AG04450 (cell line): ENCODE results near the gene YPEL3. TPM values are rescaled to one million over a fixed set of nuclear protein-coding genes. Genes with fewer than 3 reads are reported as not detected.

Source experiments
- CTCF ChIA-PET: fragments of 300-600, 350-600 bp; formaldehyde crosslinking; extraction: SDS; loops from one replicate; lab custom pipeline; 2022; ENCODE audit warnings: antibody characterized with exemption, inconsistent platforms; lab: Charles Lee
- POLR2A ChIA-PET: fragments of 350-600 bp; formaldehyde crosslinking; extraction: SDS; loops from one replicate; lab custom pipeline; 2021; ENCODE audit warnings: antibody characterized with exemption, inconsistent platforms; lab: Yijun Ruan, JAX
- DNase-seq: peaks from one replicate; pipeline ENCODE4 v3.0.0-alpha.2; 2011; ENCODE audit warnings: low read depth, low spot score
- H3K27ac ChIP-seq: one replicate; pipeline ENCODE4 v1.5.1; 2012; ENCODE audit warnings: low read depth, low read length, control low read depth
- H3K27me3 ChIP-seq: one replicate; pipeline ENCODE4 v1.6.0; 2012; ENCODE audit warnings: low read length; ENCODE audit not compliant: control insufficient read depth, insufficient read depth
- H3K4me3 ChIP-seq: 2 replicates; pipeline ENCODE4 v1.5.1; 2011; ENCODE audit warnings: mild to moderate bottlenecking, low read depth, low read length, control low read depth
- H3K9me3 ChIP-seq: 2 replicates; pipeline ENCODE4 v1.5.1; 2012; ENCODE audit warnings: low read length; ENCODE audit not compliant: control insufficient read depth, insufficient read depth
- CTCF ChIP-seq: IDR thresholded peaks from 2 replicates; pipeline ENCODE4 v1.5.1; 2011; ENCODE audit warnings: low read depth, low read length, control low read depth, inconsistent platforms
- polyA plus RNA-seq: library from polyadenylated mRNA; depleted of rRNA; stranded (reverse); fragments of >200 nt; gene quantifications from 2 replicates; pipeline ENCODE4 v1.2.3, GENCODE V29; 2011

Gene YPEL3
- polyA plus RNA-seq, 1 experiment, result 15.6 TPM

DNA sequence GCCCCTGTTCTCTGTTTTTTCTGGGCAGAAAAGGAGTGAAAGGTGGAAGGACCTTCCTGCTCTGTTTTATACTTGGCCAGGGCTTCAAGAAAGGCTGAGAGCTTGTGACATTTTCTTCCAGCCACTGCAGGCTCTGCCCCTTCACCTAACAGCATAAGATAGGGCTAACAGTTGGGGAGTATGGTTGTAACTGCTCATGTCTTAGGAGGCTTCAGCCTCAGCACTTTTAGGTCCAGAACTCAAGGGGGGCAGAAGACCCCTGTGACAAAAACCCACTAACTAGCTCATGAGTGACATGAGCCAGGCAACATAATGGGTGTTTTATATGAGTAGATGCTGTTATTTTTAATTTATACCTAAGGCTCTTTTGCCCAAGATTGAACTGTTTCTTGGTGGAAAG is 25.5 kb downstream of the YPEL3 start:
- Histone ChIP-seq H3K4me3 (no peak overlapping the region), H3K27me3 (no peaks in the 10 kb centered on the region), H3K9me3 (peaks cover 6% of the 10 kb centered on the region; the same call in 1 of the 2 replicates), H3K27ac (no peak overlapping the region)
- CTCF ChIA-PET, result interaction anchor here (0.5 kb wide), 1 partner anchor 35 kb away, joined by 3 read pairs; no protein-coding TSS in a partner anchor
- no peak for TF ChIP-seq CTCF
- DNase-seq, result no peak
- POLR2A ChIA-PET, result interaction anchor here (0.7 kb wide), 1 partner anchor 109 kb away, joined by 4 read pairs; no protein-coding TSS in a partner anchor

- CTCF ChIA-PET, result interaction anchor here (0.5 kb wide), 1 partner anchor 35 kb away, joined by 3 read pairs; no protein-coding TSS in a partner anchor
- POLR2A ChIA-PET, result interaction anchor here (0.7 to 1.0 kb wide), 2 partner anchors 18 to 110 kb away, joined by 4 to 7 read pairs; no protein-coding TSS in a partner anchor
- TF ChIP-seq CTCF, result no peak
- no peak overlapping the region for H3K27ac ChIP-seq
- no peaks in the 10 kb centered on the region for H3K27me3 ChIP-seq
- no peak for DNase-seq
- H3K4me3 ChIP-seq, result peak overlapping the region; percentile 7
- peaks cover 6% of the 10 kb centered on the region; the same call in 1 of the 2 replicates for H3K9me3 ChIP-seq
Measured at GRCh38 chr16:30069611-30070462, 26.2 kb downstream of the YPEL3 start.

DNA sequence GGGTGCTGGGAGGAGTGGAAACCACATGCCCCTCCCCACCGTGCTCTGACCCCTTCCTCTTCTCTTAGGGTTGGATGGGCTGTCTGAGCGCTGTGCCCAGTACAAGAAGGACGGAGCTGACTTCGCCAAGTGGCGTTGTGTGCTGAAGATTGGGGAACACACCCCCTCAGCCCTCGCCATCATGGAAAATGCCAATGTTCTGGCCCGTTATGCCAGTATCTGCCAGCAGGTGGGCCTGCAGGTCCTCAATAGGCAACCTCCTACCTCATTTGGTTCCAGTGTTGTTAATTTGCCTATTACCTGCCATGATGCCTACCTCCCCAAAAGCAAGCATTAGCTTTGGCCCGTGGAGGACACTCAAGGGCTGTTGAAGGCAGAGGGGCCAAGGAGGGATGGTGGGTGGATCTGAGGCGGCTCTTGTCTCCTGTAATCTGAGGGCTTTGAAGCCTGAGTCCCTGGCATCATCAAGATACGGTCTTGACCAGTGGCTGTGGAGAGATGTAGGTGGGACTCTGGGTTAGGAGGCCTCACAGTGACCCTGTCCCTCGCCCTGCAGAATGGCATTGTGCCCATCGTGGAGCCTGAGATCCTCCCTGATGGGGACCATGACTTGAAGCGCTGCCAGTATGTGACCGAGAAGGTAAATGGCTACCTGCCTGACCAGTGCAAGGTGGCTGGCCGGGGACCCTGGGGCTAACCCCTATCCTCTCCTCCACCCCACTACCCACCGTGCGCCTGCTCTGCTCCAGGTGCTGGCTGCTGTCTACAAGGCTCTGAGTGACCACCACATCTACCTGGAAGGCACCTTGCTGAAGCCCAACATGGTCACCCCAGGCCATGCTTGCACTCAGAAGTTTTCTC is 27.0 kb downstream of the YPEL3 start:
- Histone ChIP-seq H3K4me3 (peak overlapping the region; percentile 25), H3K27ac (peak overlapping the region; percentile 11), H3K9me3 (peaks cover 6% of the 10 kb centered on the region; the same call in 1 of the 2 replicates), H3K27me3 (no peaks in the 10 kb centered on the region)
- ChIA-PET CTCF (no interaction called here), POLR2A (interaction anchor here (1.0 to 1.3 kb wide), 2 partner anchors 18 to 341 kb away, joined by 3 to 7 read pairs; no protein-coding TSS in a partner anchor)
- DNase-seq, result no peak
- peak; percentile 58 for TF ChIP-seq CTCF

GRCh38 chr16:30068333-30068732 is 27.7 kb downstream of the YPEL3 start:
- ChIA-PET CTCF (interaction anchor here (0.7 kb wide), 1 partner anchor 1074 kb away, joined by 3 read pairs; no protein-coding TSS in a partner anchor), POLR2A (interaction anchor here (1.3 kb wide), 1 partner anchor 341 kb away, joined by 3 read pairs; no protein-coding TSS in a partner anchor)

More at GRCh38 chr16:30068333-30068732, 27.7 kb downstream of the YPEL3 start:
- no peaks in the 10 kb centered on the region for H3K27me3 ChIP-seq
- no peak overlapping the region for H3K27ac ChIP-seq
- peaks cover 6% of the 10 kb centered on the region; the same call in 1 of the 2 replicates for H3K9me3 ChIP-seq
- peak overlapping the region; percentile 27 for H3K4me3 ChIP-seq
- DNase-seq, result no peak
- no peak for TF ChIP-seq CTCF
